Activated CD4-positive, alpha-beta T cell treated with anti-CD3 and anti-CD28 coated beads, Interleukin-10, Interleukin-2, amounts not matched to agents 100 ng/mL and 50 ng/mL, durations not matched to agents 16 hours and 8 hours (primary cell): Measurements from ENCODE around the gene KHDRBS1.
"Not testable (repeated sequence)": the region's sequence is repeated elsewhere in the genome, so short reads cannot be mapped to it uniquely, and the experiment has no call there.

Experiments
- DNase-seq: peaks from one replicate; pipeline ENCODE4 v3.0.0-alpha.2; 2020

Gene KHDRBS1, protein sequence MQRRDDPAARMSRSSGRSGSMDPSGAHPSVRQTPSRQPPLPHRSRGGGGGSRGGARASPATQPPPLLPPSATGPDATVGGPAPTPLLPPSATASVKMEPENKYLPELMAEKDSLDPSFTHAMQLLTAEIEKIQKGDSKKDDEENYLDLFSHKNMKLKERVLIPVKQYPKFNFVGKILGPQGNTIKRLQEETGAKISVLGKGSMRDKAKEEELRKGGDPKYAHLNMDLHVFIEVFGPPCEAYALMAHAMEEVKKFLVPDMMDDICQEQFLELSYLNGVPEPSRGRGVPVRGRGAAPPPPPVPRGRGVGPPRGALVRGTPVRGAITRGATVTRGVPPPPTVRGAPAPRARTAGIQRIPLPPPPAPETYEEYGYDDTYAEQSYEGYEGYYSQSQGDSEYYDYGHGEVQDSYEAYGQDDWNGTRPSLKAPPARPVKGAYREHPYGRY

GRCh38 chr1:32013386-32014198, at the start of gene KHDRBS1:
Gene KHDRBS1, plus strand, starts transcription at chr1:32013868. Its CDS starts 128 bp downstream, at chr1:32013996.
- DNase-seq, result peak; percentile 100

GRCh38 chr1:31970873-31971272, 42.8 kb upstream of the KHDRBS1 start:
- DNase-seq, result no peak

DNA sequence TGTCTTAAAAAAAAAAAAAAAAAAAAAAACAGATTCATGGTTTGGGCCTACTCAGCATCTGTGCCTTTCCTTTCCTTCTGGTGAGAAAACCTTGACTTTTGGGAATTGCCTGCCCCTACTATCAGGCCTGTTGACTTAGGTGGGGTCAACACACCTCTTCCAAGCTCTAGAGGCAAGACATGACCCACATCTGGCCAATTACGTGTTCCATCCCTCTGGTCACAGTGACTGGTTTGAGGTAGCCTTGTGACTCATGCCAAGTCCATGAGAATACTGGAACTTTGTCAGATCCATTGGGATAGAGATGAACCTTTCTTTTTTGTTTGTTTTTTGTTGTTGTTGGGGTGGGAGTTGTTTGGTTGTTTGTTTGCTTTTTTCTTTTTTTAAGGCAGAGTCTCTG, 37.3 kb upstream of the KHDRBS1 start:
- no peak for DNase-seq

DNA sequence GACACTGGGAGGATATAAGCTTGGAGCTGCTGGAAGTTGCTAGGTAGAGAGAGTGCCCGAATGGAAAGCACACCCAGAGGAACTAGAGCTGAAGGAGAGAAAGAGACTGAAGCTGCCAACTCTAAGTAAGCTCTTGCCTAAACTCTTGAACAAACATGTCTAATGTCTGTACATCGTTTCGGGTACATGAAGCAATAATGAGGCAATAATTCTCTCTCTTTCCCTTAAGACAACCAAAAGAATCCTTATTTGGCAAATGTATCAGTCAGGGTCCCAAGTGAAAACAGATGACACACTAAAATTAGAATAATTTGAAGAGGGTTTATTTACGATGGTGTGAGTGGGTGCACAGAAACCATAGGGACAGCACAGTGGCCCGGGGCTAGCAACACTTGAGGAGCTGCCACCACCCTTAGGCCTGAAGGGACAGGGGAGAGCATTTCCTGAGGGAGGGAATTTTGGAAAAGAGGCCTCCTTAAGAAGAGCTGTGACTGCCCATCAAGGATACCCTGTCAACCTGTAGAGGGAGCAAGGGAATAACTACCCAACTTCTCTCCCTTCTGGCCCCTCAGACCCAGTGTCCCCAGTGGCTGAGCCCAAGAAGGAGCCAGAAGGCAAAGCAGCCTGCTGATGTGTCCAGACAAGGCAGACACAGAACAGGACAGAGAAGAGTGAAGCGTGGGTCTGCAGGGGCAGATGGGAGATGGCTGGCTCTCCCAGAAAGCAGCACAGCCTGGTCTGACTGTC, 36.1 kb upstream of the KHDRBS1 start:
- no peak for DNase-seq

GRCh38 chr1:31978843-31979400, 34.7 kb upstream of the KHDRBS1 start:
- DNase-seq, result no peak

DNA sequence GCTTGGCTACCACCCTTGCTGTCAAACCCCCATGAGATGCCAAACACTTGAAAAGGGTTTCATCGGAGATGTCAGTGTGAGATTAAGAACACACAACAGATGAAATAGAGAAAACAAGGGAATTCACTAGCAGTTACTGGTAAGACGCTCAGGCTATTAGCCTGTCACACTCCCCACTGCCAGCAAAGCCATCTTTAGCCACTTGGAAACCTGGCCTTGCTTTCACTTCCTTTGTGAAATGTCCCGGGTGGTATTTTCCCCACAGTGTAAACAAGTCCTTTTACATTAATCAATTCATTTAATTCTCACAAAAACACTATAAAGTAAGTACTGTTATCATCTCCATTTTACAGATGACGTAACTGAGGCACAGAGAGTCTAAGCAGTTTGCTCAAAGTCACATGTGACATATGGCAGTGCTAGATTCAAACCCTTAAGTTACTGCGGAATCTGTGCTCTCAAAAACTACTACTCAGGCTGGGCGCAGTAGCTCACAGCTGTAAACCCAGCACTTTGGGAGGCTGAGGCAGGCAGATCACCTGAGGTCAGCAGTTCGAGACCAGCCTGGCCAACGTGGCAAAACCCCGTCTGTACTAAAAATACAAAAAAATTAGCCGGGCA, 32.7 kb upstream of the KHDRBS1 start:
- DNase-seq, result no peak

DNA sequence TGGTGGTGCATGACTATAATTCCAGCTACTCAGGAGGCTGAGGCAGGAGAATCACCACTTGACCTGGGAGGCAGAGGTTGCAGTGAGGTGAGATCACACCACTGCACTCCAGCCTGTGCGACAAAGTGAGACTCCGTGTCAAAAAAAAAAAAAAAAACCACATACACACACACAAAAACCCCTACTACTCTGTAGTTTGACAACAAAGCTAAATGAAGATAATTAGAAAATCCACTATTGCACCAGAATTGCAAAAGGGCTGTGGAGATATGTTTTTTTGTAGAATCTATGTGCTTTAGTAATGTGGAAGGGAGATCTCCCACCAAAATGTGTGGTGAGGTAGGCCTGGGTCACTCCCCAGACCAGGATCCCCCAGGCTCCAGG, 32.2 kb upstream of the KHDRBS1 start:
- DNase-seq, result peak; percentile 28

DNA sequence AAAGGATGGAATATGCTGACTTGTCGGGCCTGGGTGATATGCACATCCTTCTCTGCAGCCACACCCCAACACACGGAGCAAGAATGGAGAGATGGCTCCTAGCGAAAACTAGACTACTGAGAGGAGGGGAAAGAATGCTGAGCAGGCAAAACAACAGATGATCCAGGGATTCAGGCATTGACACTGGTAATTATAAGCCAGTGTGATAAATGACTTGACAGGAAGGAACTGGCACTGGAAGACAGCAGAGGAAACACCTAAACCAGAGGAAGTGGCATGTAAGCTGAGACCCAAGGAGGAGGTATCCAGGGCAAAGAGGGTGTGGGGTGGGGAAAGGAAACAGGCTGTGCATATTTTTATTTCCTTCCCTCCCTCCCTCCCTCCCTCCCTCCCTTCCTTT, 31.7 kb upstream of the KHDRBS1 start:
- DNase-seq, result peak; percentile 81

DNA sequence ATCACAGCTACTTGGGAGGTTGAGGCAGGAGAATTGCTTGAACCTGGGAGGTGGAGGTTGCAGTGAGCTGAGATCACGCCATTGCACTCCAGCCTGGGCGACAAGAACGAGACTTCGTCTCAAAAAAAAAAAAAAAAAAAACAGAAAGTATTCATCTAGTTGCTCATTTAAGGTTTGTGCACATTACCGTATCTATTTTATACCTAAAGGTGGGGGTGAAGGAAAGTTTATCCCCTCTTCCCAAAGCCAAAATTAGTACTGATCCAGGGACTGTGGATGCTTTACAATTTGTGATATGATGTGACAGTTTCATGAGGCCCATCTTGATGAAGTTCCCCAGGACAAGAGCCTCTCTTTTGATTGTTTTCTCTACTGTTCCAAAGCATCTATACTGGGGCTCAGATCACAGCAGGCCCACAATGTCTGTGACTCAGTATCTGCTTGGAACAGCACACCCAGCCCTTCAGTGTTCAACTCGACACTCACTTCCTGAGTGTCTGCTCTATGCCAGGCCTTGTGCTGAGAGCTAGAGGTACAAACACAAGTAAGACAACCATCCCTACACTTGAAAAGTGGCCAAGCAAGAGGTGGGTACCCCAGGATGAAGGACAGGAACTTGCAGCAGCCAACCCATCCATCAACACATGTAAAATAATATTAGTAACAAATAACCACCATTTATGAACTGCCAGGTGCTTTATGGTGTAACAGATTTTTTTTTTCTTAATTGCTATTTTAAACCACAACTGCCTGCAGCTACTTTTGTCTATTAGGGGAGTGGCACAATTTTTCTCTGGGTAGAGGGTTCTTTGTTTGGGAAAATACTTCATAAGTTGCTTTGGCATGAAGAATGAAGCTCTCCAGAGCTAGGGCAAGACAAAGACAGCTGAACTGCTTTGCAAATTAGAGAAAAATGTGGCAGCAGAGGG, 29.0 kb upstream of the KHDRBS1 start:
- peak; percentile 62 for DNase-seq

DNA sequence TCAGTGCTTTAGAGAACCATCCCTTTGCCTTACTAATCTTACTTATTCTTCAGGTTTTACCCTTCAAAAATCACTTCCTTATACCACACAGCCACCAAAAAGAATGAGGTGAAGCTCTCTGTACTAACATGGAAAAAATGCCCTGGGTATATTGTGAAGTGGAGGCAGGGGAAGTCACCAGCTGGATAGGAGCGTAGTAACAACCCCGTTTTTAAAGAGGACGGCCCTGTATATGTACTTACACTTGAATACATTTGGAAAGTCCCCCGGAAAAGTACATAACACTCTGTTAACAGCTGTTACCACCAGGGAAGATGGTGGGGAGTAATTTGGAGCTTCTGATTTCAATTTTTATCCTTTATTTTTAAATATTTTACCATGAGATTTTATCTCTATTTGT, 28.2 kb upstream of the KHDRBS1 start:
- peak; percentile 56 for DNase-seq

- no peak for DNase-seq
Measured at GRCh38 chr1:31987135-31987619, 26.5 kb upstream of the KHDRBS1 start.

- no peak for DNase-seq
Measured at GRCh38 chr1:31989964-31990363, 23.7 kb upstream of the KHDRBS1 start.

- DNase-seq, result no peak
Measured at GRCh38 chr1:31991182-31991581, 22.5 kb upstream of the KHDRBS1 start.

GRCh38 chr1:31995263-31995662, 18.4 kb upstream of the KHDRBS1 start:
- DNase-seq, result no peak

- not testable (repeated sequence) for DNase-seq
Measured at GRCh38 chr1:31996121-31996520, 17.5 kb upstream of the KHDRBS1 start.

DNA sequence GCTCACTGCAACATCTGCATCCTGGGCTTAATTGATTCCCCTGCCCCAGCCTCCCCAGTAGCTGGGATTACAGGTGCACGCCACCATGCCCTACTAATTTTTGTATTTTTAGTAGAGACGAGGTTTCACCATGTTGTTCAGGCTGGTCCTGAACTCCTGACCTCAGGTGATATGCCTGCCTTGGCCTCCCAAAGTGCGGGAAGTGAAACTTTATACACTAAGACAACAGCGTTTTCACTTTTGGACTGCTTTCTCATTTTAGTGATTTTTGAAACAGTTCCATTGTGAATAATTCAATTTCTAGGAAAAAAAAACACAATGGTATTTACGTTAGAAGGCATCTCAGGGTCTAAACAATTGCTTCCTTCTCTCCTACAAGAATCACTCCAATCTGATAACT, 11.8 kb upstream of the KHDRBS1 start:
- DNase-seq, result no peak

- DNase-seq, result not testable (repeated sequence)
Measured at GRCh38 chr1:32002285-32002684, 11.4 kb upstream of the KHDRBS1 start.

GRCh38 chr1:32005522-32005921, 8.1 kb upstream of the KHDRBS1 start:
- DNase-seq, result no peak

- no peak for DNase-seq
Measured at GRCh38 chr1:32007591-32007940, 6.1 kb upstream of the KHDRBS1 start.

DNA sequence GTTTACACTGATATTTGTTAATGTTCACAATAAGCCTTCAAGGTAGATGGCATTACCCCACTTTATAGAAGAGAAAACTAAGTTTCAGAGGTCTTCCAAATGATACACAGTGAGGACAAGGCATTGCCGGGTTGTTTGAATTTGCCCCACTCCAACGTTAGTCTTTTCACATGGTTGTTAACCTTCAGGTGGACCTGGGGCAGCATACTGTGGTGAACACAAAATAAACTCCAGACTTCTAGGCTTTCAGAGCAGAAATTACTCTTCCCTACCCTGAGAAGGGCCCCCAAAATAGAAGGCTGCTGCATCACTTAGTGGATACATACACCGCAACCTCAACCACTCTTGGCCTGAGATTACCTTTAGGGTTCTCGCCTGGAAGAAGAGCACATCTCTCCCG, 3.4 kb upstream of the KHDRBS1 start:
- no peak for DNase-seq

DNA sequence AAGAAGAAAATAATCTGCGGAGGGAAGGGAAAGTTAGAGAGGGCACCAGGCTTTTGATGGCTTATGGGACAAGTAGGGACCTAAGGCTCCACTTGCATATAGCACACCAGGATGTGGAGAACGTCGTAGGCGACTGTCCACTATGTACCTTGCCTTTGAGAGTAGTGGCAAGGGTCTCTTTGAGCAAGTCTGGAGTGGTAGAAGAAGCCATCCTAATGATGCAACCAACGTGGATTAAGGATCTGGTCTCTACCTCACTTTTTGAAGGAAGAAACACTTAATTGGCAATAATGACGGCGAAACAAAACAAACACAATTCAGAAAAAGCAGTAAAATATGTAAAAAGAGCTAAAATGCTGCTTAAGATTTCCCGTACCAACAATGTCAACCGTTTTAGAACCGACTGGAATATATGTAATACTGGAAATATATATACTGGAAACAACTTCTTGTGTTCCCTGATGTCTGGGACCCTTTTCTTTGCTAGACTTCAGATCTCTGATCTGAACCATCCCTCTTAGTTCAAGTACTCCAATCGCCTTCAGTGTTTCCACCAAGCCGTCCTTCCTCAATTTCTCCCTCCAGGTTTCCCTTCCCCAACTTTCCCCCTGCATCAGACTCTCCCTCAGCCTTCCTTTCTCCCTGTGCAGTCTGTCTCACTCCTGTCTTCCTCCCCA, 821 bp upstream of the KHDRBS1 start:
- no peak for DNase-seq
